HepG2 (cell line): Measurements from ENCODE around the gene SMAD3. TPM values are rescaled to one million over a fixed set of nuclear protein-coding genes. Genes with fewer than 3 reads are reported as not detected.

Source experiments
- ATAC-seq: fragments of 200-7000 bp; cut with Tn5 transposase; 3 replicates; pipeline ENCODE4 v1.9.1; 2020; ENCODE audit warnings: mild to moderate bottlenecking, moderate library complexity
- BruUV-seq: library from RNA; stranded (reverse); fragments of 400-500 nt; replicated peaks from 2 replicates; lab custom pipeline; 2021; lab: Mats Ljungman, UMichigan
- CTCF ChIA-PET: fragments of 300-600 bp; formaldehyde crosslinking; extraction: SDS; loops from one replicate; lab custom pipeline; 2021; ENCODE audit warnings: low total read pairs, inconsistent platforms, low intra/inter-chr PET ratio; lab: Yijun Ruan, JAX
- POLR2A ChIA-PET: fragments of 350-600 bp; sonication (Branson Sonifier 250); formaldehyde crosslinking; loops from one replicate; lab custom pipeline; 2020; ENCODE audit warnings: antibody characterized with exemption, inconsistent platforms; lab: Yijun Ruan, JAX
- DNase-seq: peaks from one replicate; pipeline ENCODE4 v3.0.0-alpha.2; 2015; ENCODE audit warnings: low spot score
- FAIRE-seq: peaks from 3 replicates; lab custom pipeline; 2011; peaks lifted over from hg19 to GRCh38; lab: Jason Lieb, UNC
- H2AFZ ChIP-seq: one replicate; pipeline ENCODE4 v1.6.1; 2011; ENCODE audit warnings: low read length, inconsistent platforms
- H3K27ac ChIP-seq: fragments of 300-600 bp; 3 replicates; pipeline ENCODE4 v1.8.0; 2011; ENCODE audit warnings: mixed run types, mild to moderate bottlenecking, mixed read lengths, low read length, inconsistent platforms; ENCODE audit not compliant: insufficient read depth; ENCODE audit errors: extremely low read length
- H3K27me3 ChIP-seq, 2 experiments: fragments of 200-600 bp in 1 of 2; 2 replicates in 1 of 2; 3 replicates in 1 of 2; pipeline versions ENCODE4 v1.6.0 to v1.8.0; 2011; ENCODE audit warnings: low read length in 2 of 2, mild to moderate bottlenecking in 2 of 2, moderate library complexity in 2 of 2, inconsistent platforms in 1 of 2; ENCODE audit not compliant: insufficient read depth in 2 of 2, control insufficient read depth in 1 of 2
- H3K36me3 ChIP-seq, 2 experiments: fragments of 200-600 bp in 1 of 2; replicated peaks in 1 of 2; 2 replicates in 1 of 2; 3 replicates in 1 of 2; pipeline versions ENCODE4 v1.5.1 to v1.8.0; 2011; ENCODE audit warnings: low read length in 2 of 2, inconsistent platforms in 1 of 2; ENCODE audit not compliant: insufficient read depth in 2 of 2, control insufficient read depth in 1 of 2
- H3K4me1 ChIP-seq: 2 replicates; pipeline ENCODE4 v1.5.1; 2012; ENCODE audit warnings: low read length, inconsistent platforms; ENCODE audit not compliant: insufficient read depth
- H3K4me2 ChIP-seq: 2 replicates; pipeline ENCODE4 v1.6.0; 2011; ENCODE audit warnings: low read depth, low read length, inconsistent platforms
- H3K4me3 ChIP-seq, 3 experiments: fragments of 200-600 bp in 1 of 3; sonication (generic), shearing (Covaris generic) in 1 of 3; replicated peaks in 1 of 3; 2 replicates each; pipeline ENCODE4 v1.5.1; 2011 to 2016; ENCODE audit warnings: low read length in 3 of 3, inconsistent platforms in 2 of 3, low read depth in 2 of 3, mild to moderate bottlenecking in 2 of 3, control low read depth in 1 of 3, mixed read lengths in 1 of 3; ENCODE audit not compliant: insufficient read depth in 1 of 3
- H3K79me2 ChIP-seq: one replicate; pipeline ENCODE4 v1.6.1; 2011; ENCODE audit warnings: low read length, inconsistent platforms; ENCODE audit not compliant: insufficient read depth
- H3K9ac ChIP-seq: 2 replicates; pipeline ENCODE4 v1.6.0; 2011; ENCODE audit warnings: mild to moderate bottlenecking, low read depth, low read length, inconsistent platforms; ENCODE audit not compliant: insufficient read depth
- H3K9me3 ChIP-seq: 2 replicates; pipeline ENCODE4 v1.5.1; 2012; ENCODE audit warnings: mild to moderate bottlenecking, low read length
- H4K20me1 ChIP-seq: 2 replicates; pipeline ENCODE4 v1.6.0; 2011; ENCODE audit warnings: inconsistent platforms, mild to moderate bottlenecking, low read length, moderate library complexity; ENCODE audit not compliant: insufficient read depth
- PAXIP1 ChIP-seq: sonication (generic); formaldehyde crosslinking; conservative IDR thresholded peaks from 2 replicates; pipeline ENCODE4 v1.4.0; 2020; ENCODE audit warnings: mild to moderate bottlenecking, missing genetic modification reagents, moderate library complexity
- SP4 ChIP-seq: sonication (generic); formaldehyde crosslinking; IDR thresholded peaks from 2 replicates; pipeline ENCODE4 v1.8.1; 2023; ENCODE audit warnings: mild to moderate bottlenecking, missing genetic modification reagents
- ZHX1 ChIP-seq: sonication (generic); formaldehyde crosslinking; IDR thresholded peaks from 2 replicates; pipeline ENCODE4 v1.8.1; 2022; ENCODE audit warnings: low read depth, mild to moderate bottlenecking, missing genetic modification reagents
- ZNF430 ChIP-seq: sonication (generic); formaldehyde crosslinking; IDR thresholded peaks from 2 replicates; pipeline ENCODE4 v1.9.0; 2021; ENCODE audit warnings: mild to moderate bottlenecking, missing genetic modification reagents
- ZNF547 ChIP-seq: sonication (generic); formaldehyde crosslinking; IDR thresholded peaks from 2 replicates; pipeline ENCODE4 v1.5.1; 2020; ENCODE audit warnings: mild to moderate bottlenecking, missing genetic modification reagents
- ZNF672 ChIP-seq: sonication (generic); formaldehyde crosslinking; IDR thresholded peaks from 2 replicates; pipeline ENCODE4 v1.8.1; 2022; ENCODE audit warnings: missing genetic modification reagents
- ZNF878 ChIP-seq: sonication (generic); formaldehyde crosslinking; IDR thresholded peaks from 2 replicates; pipeline ENCODE4 v1.8.1; 2023; ENCODE audit warnings: mild to moderate bottlenecking, missing genetic modification reagents, moderate library complexity
- WGBS: methylation state at CpG from one replicate; pipeline ENCODE4 v1.1.6; 2017; ENCODE audit warnings: low lambda C conversion rate; 5-methylcytosine and 5-hydroxymethylcytosine counted together
- in situ Hi-C: cut with HindIII; loops from 2 replicates; pipeline ENCODE4 v1.10.0; 2017; ENCODE audit warnings: low pct_unique_long_range_greater_than_20kb; ENCODE audit not compliant: extremely low pct_ligation_motif_present
- intact Hi-C: fragments of 100-400 bp; cut with micrococcal nuclease; formaldehyde crosslinking; loops from one replicate; pipeline ENCODE4 v1.10.0; 2022; ENCODE audit not compliant: unreplicated experiment
- polyA plus RNA-seq, 8 experiments: library from polyadenylated mRNA; depleted of rRNA in 3 of 8; stranded (reverse) in 7 of 8; unstranded in 1 of 8; fragments of >200 nt; fragmentation: Illumina TruSeq in 4 of 8; extraction: Trizol in 4 of 8; gene quantifications; 2 replicates each; pipeline versions ENCODE4 v1.2.1 to v1.2.3, GENCODE V29; 2011 to 2016; ENCODE audit warnings: low read depth in 4 of 8, missing spikeins in 1 of 8, mixed read lengths in 1 of 8; ENCODE audit not compliant: insufficient read depth in 1 of 8
- total RNA-seq, 5 experiments: library from RNA; depleted of rRNA; stranded (reverse); fragments of >200 nt; fragmentation: Illumina TruSeq; extraction: Trizol; gene quantifications; 2 replicates each; pipeline ENCODE4 v1.2.3, GENCODE V29; 2016; ENCODE audit warnings: low read depth in 1 of 5

SMAD3 gene
- total and polyA plus RNA-seq, 2 of the 13 experiments (the other 11 are each of a cell fraction or from before 2014, with no cell fraction given) = 8.6 to 56.3 TPM

GRCh38 chr15:67186226-67186649, 120.8 kb downstream of the SMAD3 start:
- peaks cover 35 to 82% of the 10 kb centered on the region in 2 experiments for H3K36me3 ChIP-seq
- FAIRE-seq (no peak), DNase-seq (no peak), ATAC-seq (no peak)
- ChIA-PET CTCF (no interaction called here), POLR2A (interaction anchor here (0.7 kb wide), 1 partner anchor 50 kb away, joined by 3 read pairs; no protein-coding TSS in a partner anchor)
- H3K9ac ChIP-seq = no peak overlapping the region
- H3K27ac ChIP-seq = no peak overlapping the region
- 93% methylated on average over 5 of the region's 6 CpGs for WGBS
- H2AFZ ChIP-seq = no peak overlapping the region
- H3K9me3 ChIP-seq = no peaks in the 10 kb centered on the region
- no peaks in the 10 kb centered on the region for H3K79me2 ChIP-seq
- H3K27me3 ChIP-seq = no peaks in the 10 kb centered on the region
- no peak overlapping the region for H3K4me3 ChIP-seq
- in situ Hi-C loops = no loop called here
- intact Hi-C loops = no loop called here
- peaks cover 3% of the 10 kb centered on the region for H4K20me1 ChIP-seq
- BruUV-seq = no TSS peak
- H3K4me1 ChIP-seq = peaks cover 36% of the 10 kb centered on the region
- no peak overlapping the region for H3K4me2 ChIP-seq
- no peak for TF ChIP-seq ZNF672
- TF ChIP-seq SP4 (CRISPR knock-in tag) = no peak
- no peak for TF ChIP-seq ZNF547 (CRISPR knock-in tag)
- no peak for TF ChIP-seq ZNF878 (CRISPR knock-in tag)
- no peak for TF ChIP-seq ZHX1 (CRISPR knock-in tag)
- no peak for TF ChIP-seq ZNF430 (CRISPR knock-in tag)
- TF ChIP-seq PAXIP1 (CRISPR knock-in tag) = no peak
